ENCODE data around the gene SYT2. TPM values are rescaled to one million over a fixed set of nuclear protein-coding genes. Genes with fewer than 3 reads are reported as not detected.

Gene SYT2
- total RNA-seq (2016; rRNA removed; fragmentation: Illumina TruSeq; extraction: Trizol) (not detected in 2 replicates), polyA plus RNA-seq (2011; rRNA removed) (not detected in 2 replicates), polyA minus RNA-seq (2011; rRNA and poly(A)+ RNA removed; ENCODE audit: low replicate concordance) (not detected in 2 replicates), Bru-seq, nascent RNA (percentile 1 among the genes with signal in this experiment), BruChase-seq, experiment 1, labeled RNA remaining after a 6-hour chase (percentile 1 among the genes with signal in this experiment), BruChase-seq, experiment 2, labeled RNA remaining after a 2-hour chase (percentile 4 among the genes with signal in this experiment)
- total RNA-seq (2016; cell fraction: cytosol; rRNA removed; fragmentation: Illumina TruSeq; extraction: Trizol; ENCODE audit: low read depth): not detected in 2 replicates
- total RNA-seq (2016; cell fraction: insoluble cytoplasmic fraction; rRNA removed; fragmentation: Illumina TruSeq; extraction: Trizol): not detected in 2 replicates
- total RNA-seq (2016; cell fraction: membrane; rRNA removed; fragmentation: Illumina TruSeq; extraction: Trizol): not detected in 2 replicates
- not detected in 2 replicates for total RNA-seq (2016; cell fraction: nucleus; rRNA removed; fragmentation: Illumina TruSeq; extraction: Trizol)
- polyA plus RNA-seq (2011; cell fraction: cytosol; rRNA removed): not detected in 2 replicates
- polyA plus RNA-seq (2011; cell fraction: nucleus; rRNA removed): not detected in 2 replicates
- polyA plus RNA-seq (2012): 0.03 TPM in 2 replicates
- not detected in 2 replicates for polyA plus RNA-seq (2016; cell fraction: cytosol; fragmentation: Illumina TruSeq; extraction: Trizol; ENCODE audit: low read depth)
- polyA plus RNA-seq (2016; cell fraction: insoluble cytoplasmic fraction; fragmentation: Illumina TruSeq; extraction: Trizol; ENCODE audit: low read depth): not detected in 2 replicates
- polyA plus RNA-seq (2016; cell fraction: membrane; fragmentation: Illumina TruSeq; extraction: Trizol; ENCODE audit: low read depth): not detected in 2 replicates
- not detected in 2 replicates for polyA plus RNA-seq (2016; cell fraction: nucleus; fragmentation: Illumina TruSeq; extraction: Trizol; ENCODE audit: insufficient read depth, low read depth)
- not detected in 2 replicates for polyA minus RNA-seq (2011; cell fraction: cytosol; rRNA and poly(A)+ RNA removed)
- not detected in 2 replicates for polyA minus RNA-seq (2011; cell fraction: nucleus; rRNA and poly(A)+ RNA removed)
- long read RNA-seq, experiment 1: 0 reads
- long read RNA-seq, experiment 2: 0 reads

GRCh38 chr1:202710070-202711045 is at the start of gene SYT2:
Gene SYT2, minus strand, starts transcription at chr1:202710454. Its CDS starts 104,682 bp downstream, at chr1:202605772.
- Histone ChIP-seq H3K79me2 (ENCODE audit: insufficient read depth, low read length) (no peaks in the 10 kb centered on the region), H3K9me3 (ENCODE audit: low read length) (no peaks in the 10 kb centered on the region), H3K4me2 (ENCODE audit: low read depth, low read length) (peak within 1 kb of the TSS; percentile 58), H3K4me1 (ENCODE audit: insufficient read depth, low read length) (0 out of 2 replicates have a peak, but pooled peaks cover 8% of the 10 kb centered on the region), H3K36me3 (replicated peaks in 1 of 2; ENCODE audit: control insufficient read depth in 1 of 2, insufficient read depth in 2 of 2, low read length in 2 of 2) (no peaks in the 10 kb centered on the region), H3K27me3 (ENCODE audit: control insufficient read depth in 1 of 2, insufficient read depth in 2 of 2, low read length in 2 of 2) (peaks cover 21 to 76% of the 10 kb centered on the region in 2 experiments), H3K27ac (ENCODE audit: extremely low read length, insufficient read depth, low read length) (no peak within 1 kb of the TSS), H3K4me3 (replicated peaks in 1 of 3; ENCODE audit: insufficient read depth in 1 of 3, low read depth in 2 of 3, low read length in 3 of 3) (peak within 1 kb of the TSS; percentile 19 to 60 (median 23); a peak in 3 of 6 replicates), H4K20me1 (ENCODE audit: insufficient read depth, low read length) (no peaks in the 10 kb centered on the region; the same call in 1 of the 2 replicates), H2AFZ (ENCODE audit: low read length) (no peak within 1 kb of the TSS), H3K9ac (ENCODE audit: insufficient read depth, low read depth, low read length) (no peak within 1 kb of the TSS)
- CTCF ChIA-PET (ENCODE audit: low intra/inter-chr PET ratio, low total read pairs): no interaction called here
- no peak for FAIRE-seq
- POLR2A ChIA-PET: no interaction called here
- intact Hi-C loops (cut with micrococcal nuclease; ENCODE audit: unreplicated experiment): loop anchor here (10.0 kb wide), 3 partner anchors 206 to 366 kb away; partner anchors contain the start of genes PPP1R12B and UBE2T
- no peak for DNase-seq (ENCODE audit: low spot score)
- ATAC-seq: peak; percentile 84
- in situ Hi-C loops (cut with HindIII; ENCODE audit: extremely low pct_ligation_motif_present, low pct_unique_long_range_greater_than_20kb): loop anchor here (10.0 kb wide), 1 partner anchor 516 kb away; the partner anchor contains the start of gene LGR6
- BruUV-seq (replicated peaks): no TSS peak
- WGBS (ENCODE audit: low lambda C conversion rate): 19% methylated on average over 11 of the region's 64 CpGs
- no peak for TF ChIP-seq THYN1 (CRISPR knock-in tag; IDR thresholded peaks at IDR 0.05; ENCODE audit: borderline replicate concordance, low read depth)
- TF ChIP-seq EZH2 (conservative IDR thresholded peaks at IDR 0.05; ENCODE audit: low read depth, low read length): 0 out of 2 replicates have a peak, but pooled peaks have one; percentile 48
- TF ChIP-seq PLSCR1 (CRISPR knock-in tag; IDR thresholded peaks at IDR 0.05; ENCODE audit: borderline replicate concordance): no peak
- no peak for TF ChIP-seq MBD4 (IDR thresholded peaks at IDR 0.05; ENCODE audit: borderline replicate concordance, low read length)
- TF ChIP-seq ZNF350 (CRISPR knock-in tag; IDR thresholded peaks at IDR 0.05; ENCODE audit: borderline replicate concordance, low read depth): no peak
- TF ChIP-seq MAFK (conservative IDR thresholded peaks at IDR 0.05 in 1 of 2, IDR thresholded peaks at IDR 0.05 in 1 of 2; ENCODE audit: low read length in 2 of 2): peak; percentile 57 to 66
- TF ChIP-seq BORCS8-MEF2B (CRISPR knock-in tag; IDR thresholded peaks at IDR 0.05): no peak
- TF ChIP-seq TEF (CRISPR knock-in tag; IDR thresholded peaks at IDR 0.05): no peak
- no peak for TF ChIP-seq RBFOX2 (IDR thresholded peaks at IDR 0.05; ENCODE audit: low read depth, low read length)
- no peak for TF ChIP-seq MEIS2 (CRISPR knock-in tag; IDR thresholded peaks at IDR 0.05)
- no peak for TF ChIP-seq DPF2 (CRISPR knock-in tag; IDR thresholded peaks at IDR 0.05; ENCODE audit: borderline replicate concordance, low read depth)
- TF ChIP-seq CBFB (CRISPR knock-in tag; IDR thresholded peaks at IDR 0.05): no peak
- no peak for TF ChIP-seq MED13 (CRISPR knock-in tag; IDR thresholded peaks at IDR 0.05)
- TF ChIP-seq, protein P1, sequence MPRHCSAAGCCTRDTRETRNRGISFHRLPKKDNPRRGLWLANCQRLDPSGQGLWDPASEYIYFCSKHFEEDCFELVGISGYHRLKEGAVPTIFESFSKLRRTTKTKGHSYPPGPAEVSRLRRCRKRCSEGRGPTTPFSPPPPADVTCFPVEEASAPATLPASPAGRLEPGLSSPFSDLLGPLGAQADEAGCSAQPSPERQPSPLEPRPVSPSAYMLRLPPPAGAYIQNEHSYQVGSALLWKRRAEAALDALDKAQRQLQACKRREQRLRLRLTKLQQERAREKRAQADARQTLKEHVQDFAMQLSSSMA (CRISPR knock-in tag; IDR thresholded peaks at IDR 0.05): no peak
- TF ChIP-seq, protein P2, sequence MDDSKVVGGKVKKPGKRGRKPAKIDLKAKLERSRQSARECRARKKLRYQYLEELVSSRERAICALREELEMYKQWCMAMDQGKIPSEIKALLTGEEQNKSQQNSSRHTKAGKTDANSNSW (CRISPR knock-in tag; IDR thresholded peaks at IDR 0.05; ENCODE audit: borderline replicate concordance): no peak
